Measurements from ENCODE around the gene ZNF438.

ZNF438 gene

DNA sequence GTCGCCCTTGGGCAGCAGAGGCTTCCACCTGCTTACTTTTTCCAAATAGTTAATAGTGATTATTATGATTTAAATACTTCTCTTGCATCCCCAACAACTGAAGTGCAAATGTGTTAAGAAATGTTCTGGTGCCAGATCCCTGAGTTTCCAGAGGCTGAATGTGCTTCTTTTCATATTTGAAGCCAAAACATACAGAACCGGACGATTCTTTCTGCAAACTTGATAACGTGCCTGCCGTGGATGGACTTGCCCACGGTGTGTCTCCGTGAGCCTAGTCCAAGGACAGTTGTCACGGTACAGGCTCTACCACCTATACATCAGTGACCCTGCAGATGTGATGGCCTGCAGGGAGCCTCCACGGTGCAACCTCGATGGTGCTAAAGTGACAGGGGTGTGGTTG lies 203.5 kb downstream of the ZNF438 start:
- Histone ChIP-seq H2AFZ (ENCODE audit: low read depth, low read length) (no peak overlapping the region), H3K4me3 (ENCODE audit: low read depth in 1 of 2, low read length in 2 of 2) (no peak overlapping the region), H3K27me3 (ENCODE audit: insufficient read depth, low read length, poor library complexity) (no peaks in the 10 kb centered on the region), H3K79me2 (ENCODE audit: insufficient read depth, low read length) (no peaks in the 10 kb centered on the region), H3K4me1 (ENCODE audit: insufficient read depth, low read length) (no peaks in the 10 kb centered on the region), H3K4me2 (ENCODE audit: insufficient read depth, low read length) (no peak overlapping the region), H4K20me1 (ENCODE audit: insufficient read depth, low read length) (no peaks in the 10 kb centered on the region), H3K36me3 (ENCODE audit: insufficient read depth, low read length) (no peaks in the 10 kb centered on the region), H3K9ac (ENCODE audit: low read depth, low read length) (no peak overlapping the region), H3K9me3 (ENCODE audit: insufficient read depth, low read length, severe bottlenecking) (no peaks in the 10 kb centered on the region), H3K27ac (ENCODE audit: low read length) (no peak overlapping the region)
- no peak for ATAC-seq (ENCODE audit: insufficient read depth, low read depth)
- DNase-seq: no peak
- TF ChIP-seq EZH2 (IDR thresholded peaks at IDR 0.05; ENCODE audit: borderline replicate concordance, low read depth, low read length, severe bottlenecking): no peak
- TF ChIP-seq, protein P1, sequence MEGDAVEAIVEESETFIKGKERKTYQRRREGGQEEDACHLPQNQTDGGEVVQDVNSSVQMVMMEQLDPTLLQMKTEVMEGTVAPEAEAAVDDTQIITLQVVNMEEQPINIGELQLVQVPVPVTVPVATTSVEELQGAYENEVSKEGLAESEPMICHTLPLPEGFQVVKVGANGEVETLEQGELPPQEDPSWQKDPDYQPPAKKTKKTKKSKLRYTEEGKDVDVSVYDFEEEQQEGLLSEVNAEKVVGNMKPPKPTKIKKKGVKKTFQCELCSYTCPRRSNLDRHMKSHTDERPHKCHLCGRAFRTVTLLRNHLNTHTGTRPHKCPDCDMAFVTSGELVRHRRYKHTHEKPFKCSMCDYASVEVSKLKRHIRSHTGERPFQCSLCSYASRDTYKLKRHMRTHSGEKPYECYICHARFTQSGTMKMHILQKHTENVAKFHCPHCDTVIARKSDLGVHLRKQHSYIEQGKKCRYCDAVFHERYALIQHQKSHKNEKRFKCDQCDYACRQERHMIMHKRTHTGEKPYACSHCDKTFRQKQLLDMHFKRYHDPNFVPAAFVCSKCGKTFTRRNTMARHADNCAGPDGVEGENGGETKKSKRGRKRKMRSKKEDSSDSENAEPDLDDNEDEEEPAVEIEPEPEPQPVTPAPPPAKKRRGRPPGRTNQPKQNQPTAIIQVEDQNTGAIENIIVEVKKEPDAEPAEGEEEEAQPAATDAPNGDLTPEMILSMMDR (IDR thresholded peaks at IDR 0.05; ENCODE audit: borderline replicate concordance, extremely low read depth, low read length, poor library complexity, severe bottlenecking): no peak

DNA sequence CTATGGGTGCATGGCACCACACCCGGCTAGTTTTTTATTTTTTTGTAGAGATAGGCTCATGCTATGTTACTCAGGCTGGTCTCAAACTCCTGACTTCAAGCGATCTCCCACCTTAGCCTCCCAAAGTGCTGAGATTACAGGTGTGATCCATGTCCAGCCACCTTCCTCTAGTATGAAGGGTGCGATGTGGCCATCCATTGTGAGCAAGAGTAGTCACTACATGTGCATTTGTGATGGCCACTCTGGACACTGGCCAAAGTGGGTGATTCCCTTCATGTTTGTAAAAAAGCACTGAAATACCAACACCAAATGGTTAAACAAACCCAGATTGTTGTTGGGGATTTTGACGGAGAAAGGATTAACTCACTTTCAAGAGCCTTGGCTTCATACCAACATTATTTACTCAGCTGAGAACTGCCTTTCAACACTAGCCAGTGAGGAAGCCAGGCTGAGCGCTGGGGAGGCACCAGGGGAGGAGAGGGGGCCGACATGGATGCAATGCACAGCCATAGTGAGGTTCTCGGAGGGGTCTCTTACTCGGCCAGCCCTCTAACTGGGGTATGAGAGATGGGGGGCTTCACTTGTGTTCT lies 204.0 kb downstream of the ZNF438 start:
- Histone ChIP-seq H2AFZ (ENCODE audit: low read depth, low read length) (no peak overlapping the region), H3K79me2 (ENCODE audit: insufficient read depth, low read length) (no peaks in the 10 kb centered on the region), H3K36me3 (ENCODE audit: insufficient read depth, low read length) (no peaks in the 10 kb centered on the region), H3K4me3 (ENCODE audit: low read depth in 1 of 2, low read length in 2 of 2) (no peak overlapping the region), H4K20me1 (ENCODE audit: insufficient read depth, low read length) (no peaks in the 10 kb centered on the region), H3K4me2 (ENCODE audit: insufficient read depth, low read length) (no peak overlapping the region), H3K9me3 (ENCODE audit: insufficient read depth, low read length, severe bottlenecking) (no peaks in the 10 kb centered on the region), H3K9ac (ENCODE audit: low read depth, low read length) (no peak overlapping the region), H3K27ac (ENCODE audit: low read length) (no peak overlapping the region), H3K27me3 (ENCODE audit: insufficient read depth, low read length, poor library complexity) (no peaks in the 10 kb centered on the region), H3K4me1 (ENCODE audit: insufficient read depth, low read length) (no peaks in the 10 kb centered on the region)
- DNase-seq: no peak
- no peak for ATAC-seq (ENCODE audit: insufficient read depth, low read depth)
- TF ChIP-seq, protein P1 (IDR thresholded peaks at IDR 0.05; ENCODE audit: borderline replicate concordance, extremely low read depth, low read length, poor library complexity, severe bottlenecking): no peak
- no peak for TF ChIP-seq EZH2 (IDR thresholded peaks at IDR 0.05; ENCODE audit: borderline replicate concordance, low read depth, low read length, severe bottlenecking)

DNA sequence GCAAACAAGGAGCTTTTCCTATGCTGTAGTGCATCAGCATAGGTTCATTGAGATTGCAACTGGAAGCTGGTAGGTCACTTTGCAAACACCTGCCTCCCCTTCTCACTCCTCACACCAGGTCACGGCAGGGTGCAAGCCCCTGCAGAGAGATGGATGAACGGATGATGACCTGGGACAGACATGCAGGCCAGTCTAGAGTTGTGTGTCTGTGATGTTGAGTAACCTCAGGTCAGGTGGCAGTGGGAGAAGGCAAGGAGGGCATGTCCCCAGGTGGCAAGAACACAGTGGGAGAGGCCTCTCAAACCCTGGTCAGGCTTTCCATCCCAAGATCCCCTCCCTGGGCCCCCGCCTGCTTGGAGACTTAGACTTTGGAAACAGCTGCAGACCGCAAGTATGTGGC lies 205.0 kb downstream of the ZNF438 start:
- Histone ChIP-seq H3K4me2 (ENCODE audit: insufficient read depth, low read length) (no peak overlapping the region), H3K4me3 (ENCODE audit: low read depth in 1 of 2, low read length in 2 of 2) (no peak overlapping the region), H3K79me2 (ENCODE audit: insufficient read depth, low read length) (no peaks in the 10 kb centered on the region), H3K27me3 (ENCODE audit: insufficient read depth, low read length, poor library complexity) (no peaks in the 10 kb centered on the region), H3K9ac (ENCODE audit: low read depth, low read length) (no peak overlapping the region), H3K27ac (ENCODE audit: low read length) (no peak overlapping the region), H3K36me3 (ENCODE audit: insufficient read depth, low read length) (no peaks in the 10 kb centered on the region), H2AFZ (ENCODE audit: low read depth, low read length) (no peak overlapping the region), H4K20me1 (ENCODE audit: insufficient read depth, low read length) (no peaks in the 10 kb centered on the region), H3K9me3 (ENCODE audit: insufficient read depth, low read length, severe bottlenecking) (no peaks in the 10 kb centered on the region), H3K4me1 (ENCODE audit: insufficient read depth, low read length) (no peaks in the 10 kb centered on the region)
- TF ChIP-seq, protein P1 (IDR thresholded peaks at IDR 0.05; ENCODE audit: borderline replicate concordance, extremely low read depth, low read length, poor library complexity, severe bottlenecking): no peak
- no peak for TF ChIP-seq EZH2 (IDR thresholded peaks at IDR 0.05; ENCODE audit: borderline replicate concordance, low read depth, low read length, severe bottlenecking)
- DNase-seq (no peak), ATAC-seq (ENCODE audit: insufficient read depth, low read depth) (no peak)

DNA sequence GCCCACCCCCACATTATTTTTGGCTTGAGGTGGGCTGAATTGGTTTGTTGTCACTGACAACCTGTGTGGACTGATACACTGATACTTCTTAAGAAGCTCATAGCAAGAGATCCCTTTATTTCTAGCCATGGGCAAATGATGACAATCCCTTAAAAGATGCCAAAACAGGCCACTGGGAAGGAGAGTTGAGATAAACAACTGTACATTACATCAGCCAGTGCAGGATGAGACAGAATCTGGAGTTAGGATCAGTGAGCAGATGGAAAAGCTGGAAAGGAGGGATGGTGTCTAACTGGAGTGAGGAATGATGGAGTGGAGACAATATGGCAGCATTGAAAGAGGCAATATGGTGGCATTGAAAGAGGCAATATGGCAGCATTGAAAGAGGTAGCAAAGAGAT lies 206.2 kb downstream of the ZNF438 start:
- H3K27me3 ChIP-seq (ENCODE audit: insufficient read depth, low read length, poor library complexity): no peaks in the 10 kb centered on the region
- ATAC-seq (ENCODE audit: insufficient read depth, low read depth): no peak
- no peak overlapping the region for H3K4me2 ChIP-seq (ENCODE audit: insufficient read depth, low read length)
- no peak for TF ChIP-seq EZH2 (IDR thresholded peaks at IDR 0.05; ENCODE audit: borderline replicate concordance, low read depth, low read length, severe bottlenecking)
- TF ChIP-seq, protein P1 (IDR thresholded peaks at IDR 0.05; ENCODE audit: borderline replicate concordance, extremely low read depth, low read length, poor library complexity, severe bottlenecking): no peak
- no peaks in the 10 kb centered on the region for H3K79me2 ChIP-seq (ENCODE audit: insufficient read depth, low read length)
- no peak overlapping the region for H3K27ac ChIP-seq (ENCODE audit: low read length)
- no peaks in the 10 kb centered on the region for H4K20me1 ChIP-seq (ENCODE audit: insufficient read depth, low read length)
- H3K4me3 ChIP-seq (ENCODE audit: low read depth in 1 of 2, low read length in 2 of 2): no peak overlapping the region
- H2AFZ ChIP-seq (ENCODE audit: low read depth, low read length): no peak overlapping the region
- H3K4me1 ChIP-seq (ENCODE audit: insufficient read depth, low read length): no peaks in the 10 kb centered on the region
- H3K36me3 ChIP-seq (ENCODE audit: insufficient read depth, low read length): no peaks in the 10 kb centered on the region
- no peaks in the 10 kb centered on the region for H3K9me3 ChIP-seq (ENCODE audit: insufficient read depth, low read length, severe bottlenecking)
- no peak overlapping the region for H3K9ac ChIP-seq (ENCODE audit: low read depth, low read length)
- DNase-seq: no peak
